Brain microvascular endothelial cell (primary cell): ENCODE results near the gene NLRP7.
"Not testable (repeated sequence)": the region's sequence is repeated elsewhere in the genome, so short reads cannot be mapped to it uniquely, and the experiment has no call there.

Experiments used
- DNase-seq: peaks from one replicate; pipeline ENCODE4 v3.0.0-alpha.2; 2020
- H3K27ac ChIP-seq: fragments of 250-450 bp; sonication (Bioruptor Pico); 2 replicates; pipeline ENCODE4 v1.5.1; 2020; ENCODE audit warnings: mild to moderate bottlenecking, moderate library complexity
- H3K27me3 ChIP-seq: fragments of 250-450 bp; sonication (Bioruptor Pico); replicated peaks from 2 replicates; pipeline ENCODE4 v1.5.1; 2020; ENCODE audit warnings: mild to moderate bottlenecking
- H3K36me3 ChIP-seq: fragments of 250-450 bp; sonication (Bioruptor Pico); replicated peaks from 2 replicates; pipeline ENCODE4 v1.5.1; 2020; ENCODE audit warnings: mild to moderate bottlenecking
- H3K4me3 ChIP-seq: 2 replicates; pipeline ENCODE4 v1.5.1; 2011; ENCODE audit warnings: low read depth, mild to moderate bottlenecking, control low read depth, low read length, moderate library complexity
- CTCF ChIP-seq: IDR thresholded peaks from 2 replicates; pipeline ENCODE4 v1.5.1; 2011; ENCODE audit warnings: low read depth, mild to moderate bottlenecking, moderate library complexity, low read length, control low read depth, inconsistent platforms; ENCODE audit errors: missing control alignments
- in situ Hi-C: cut with HindIII; loops from 2 replicates; pipeline ENCODE4 v1.10.0; 2017; ENCODE audit warnings: low sequenced_read_pairs, low pct_ligation_motif_present

The NLRP7 gene

DNA sequence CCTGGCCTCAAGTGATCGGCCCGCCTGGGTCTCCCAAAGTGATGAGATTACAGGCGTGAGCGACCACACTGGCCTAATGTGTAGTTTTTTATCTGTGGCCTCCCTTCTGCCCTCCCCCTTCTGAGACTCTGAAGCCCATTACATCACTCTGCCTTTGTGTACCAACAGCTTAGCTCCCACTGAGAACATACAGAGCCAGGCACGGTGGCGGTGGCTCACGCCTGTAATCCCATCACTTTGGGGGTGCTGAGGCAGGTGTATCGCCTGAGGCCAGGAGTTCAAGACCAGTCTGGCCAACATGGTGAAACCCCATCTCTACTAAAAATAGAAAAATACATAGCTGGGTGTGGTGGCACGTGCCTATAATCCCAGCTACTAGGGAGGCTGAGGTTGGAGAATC is 28.8 kb downstream of the NLRP7 start:
- Histone ChIP-seq H3K27me3 (no peaks in the 10 kb centered on the region), H3K4me3 (no peak overlapping the region), H3K27ac (no peak overlapping the region), H3K36me3 (no peaks in the 10 kb centered on the region)
- no peak for TF ChIP-seq CTCF
- in situ Hi-C loops, result no loop called here
- no peak for DNase-seq

- TF ChIP-seq CTCF, result no peak
- DNase-seq, result no peak
- H3K4me3 ChIP-seq, result no peak overlapping the region
- H3K36me3 ChIP-seq, result no peaks in the 10 kb centered on the region
- no peak overlapping the region for H3K27ac ChIP-seq
- in situ Hi-C loops, result no loop called here
- H3K27me3 ChIP-seq, result no peaks in the 10 kb centered on the region
These were observed 30.5 kb downstream of the NLRP7 start for GRCh38 chr19:54916822-54917221.

- DNase-seq, H3K27ac ChIP-seq, H3K36me3 ChIP-seq, in situ Hi-C loops, H3K4me3 ChIP-seq, H3K27me3 ChIP-seq: not testable (repeated sequence)
These were observed 39.4 kb downstream of the NLRP7 start for GRCh38 chr19:54907899-54908298.

- in situ Hi-C loops, result no loop called here
- DNase-seq, result no peak
- H3K27me3 ChIP-seq, result no peaks in the 10 kb centered on the region
- no peak overlapping the region for H3K27ac ChIP-seq
- TF ChIP-seq CTCF, result no peak
- no peaks in the 10 kb centered on the region for H3K36me3 ChIP-seq
- no peak overlapping the region for H3K4me3 ChIP-seq
These were observed 40.5 kb downstream of the NLRP7 start for GRCh38 chr19:54906819-54907218.

DNA sequence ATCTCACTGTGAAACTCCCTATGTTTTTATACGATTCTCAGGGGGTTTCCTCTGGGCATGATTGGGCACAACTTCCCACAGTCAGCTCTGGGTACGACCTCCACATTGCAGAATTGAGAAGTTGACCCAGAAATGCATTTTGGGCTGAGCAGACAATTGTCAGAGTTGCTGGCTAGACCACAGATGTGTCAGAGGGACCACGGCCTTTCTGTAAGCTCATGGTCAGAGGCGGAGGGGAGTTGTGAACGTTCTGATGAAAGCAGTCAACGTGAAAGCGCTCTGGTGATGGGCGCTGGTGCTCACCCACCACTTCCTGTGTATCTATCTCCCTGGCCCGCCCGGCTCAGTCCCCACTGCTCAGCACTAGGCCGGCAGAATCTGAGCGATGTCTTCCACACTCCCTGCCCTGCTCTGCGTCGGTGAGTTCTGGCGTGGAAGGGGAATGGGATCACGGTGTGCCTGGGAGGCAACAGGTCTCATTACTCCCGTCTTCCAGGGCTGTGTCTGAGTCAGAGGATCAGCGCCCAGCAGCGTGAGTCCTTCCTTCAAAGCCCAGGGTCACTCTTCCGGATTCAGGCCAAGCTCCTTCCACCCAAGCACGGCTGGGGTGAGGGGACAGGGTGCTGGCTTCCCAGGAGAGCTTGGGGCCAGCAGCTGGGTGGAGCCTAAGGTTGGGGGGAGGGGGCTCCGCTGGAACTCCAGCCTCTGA is 41.4 kb downstream of the NLRP7 start, which contains the start of gene NCR1:
Gene NCR1, plus strand, starts transcription at position 346 of the 709 bp plus-strand sequence. Its CDS starts 40 bp downstream, at position 386.
- no peak within 1 kb of the TSS for H3K27ac ChIP-seq
- H3K27me3 ChIP-seq, result no peaks in the 10 kb centered on the region
- H3K36me3 ChIP-seq, result no peaks in the 10 kb centered on the region
- DNase-seq, result no peak
- no peak for TF ChIP-seq CTCF
- in situ Hi-C loops, result no loop called here
- no peak within 1 kb of the TSS for H3K4me3 ChIP-seq

- H3K27ac ChIP-seq, result no peak overlapping the region
These were observed 41.9 kb downstream of the NLRP7 start for GRCh38 chr19:54905421-54905802.

GRCh38 chr19:54904261-54904660 is 43.1 kb downstream of the NLRP7 start:
- H3K27ac ChIP-seq, DNase-seq, H3K27me3 ChIP-seq, H3K4me3 ChIP-seq, in situ Hi-C loops, H3K36me3 ChIP-seq: not testable (repeated sequence)

More at GRCh38 chr19:54905421-54905802, 41.9 kb downstream of the NLRP7 start:
- in situ Hi-C loops, result no loop called here
- no peak for TF ChIP-seq CTCF
- H3K4me3 ChIP-seq, result no peak overlapping the region
- DNase-seq, result no peak
- H3K36me3 ChIP-seq, result no peaks in the 10 kb centered on the region
- H3K27me3 ChIP-seq, result no peaks in the 10 kb centered on the region
